Head of caudate nucleus (tissue), 42 donors: ENCODE results near the gene SLC35F6.
"Not testable (repeated sequence)": the region's sequence is repeated elsewhere in the genome, so short reads cannot be mapped to it uniquely, and the experiment has no call there.

Experiments
- DNase-seq, 42 donors: peaks; one replicate each; pipeline versions ENCODE4 v3.0.0 to v3.0.0-alpha.2; 2020 to 2021; ENCODE audit warnings: mixed read lengths in 7 of 42
- intact Hi-C: fragments of 100-400 bp; cut with DNase I; formaldehyde crosslinking; loops from one replicate; pipeline ENCODE4 v1.15.0; 2022

Gene SLC35F6

GRCh38 chr2:26752656-26753055 lies 11.4 kb upstream of the SLC35F6 start:
- DNase-seq: no peak
- intact Hi-C loops: no loop called here

GRCh38 chr2:26754539-26754938 lies 9.5 kb upstream of the SLC35F6 start:
- no peak for DNase-seq
- intact Hi-C loops: no loop called here

GRCh38 chr2:26754972-26755670 lies 9.0 kb upstream of the SLC35F6 start:
- intact Hi-C loops: no loop called here
- DNase-seq: no peak

- intact Hi-C loops: no loop called here
- DNase-seq: no peak
Observed at GRCh38 chr2:26756337-26756736, 7.7 kb upstream of the SLC35F6 start.

- DNase-seq: no peak
- intact Hi-C loops: no loop called here
Observed at GRCh38 chr2:26757873-26758789, 6.0 kb upstream of the SLC35F6 start.

- intact Hi-C loops: no loop called here
- no peak for DNase-seq
Observed at GRCh38 chr2:26758790-26759321, 5.2 kb upstream of the SLC35F6 start.

GRCh38 chr2:26759845-26760244 lies 4.2 kb upstream of the SLC35F6 start:
- no peak for DNase-seq
- intact Hi-C loops: no loop called here

GRCh38 chr2:26760991-26761390 lies 3.1 kb upstream of the SLC35F6 start:
- intact Hi-C loops, DNase-seq: not testable (repeated sequence)

- intact Hi-C loops: no loop called here
- no peak for DNase-seq
Observed at GRCh38 chr2:26763019-26763418, 1.1 kb upstream of the SLC35F6 start.

GRCh38 chr2:26764906-26765305 lies 822 bp downstream of the SLC35F6 start:
- intact Hi-C loops: no loop called here

GRCh38 chr2:26765475-26766200 lies 1.6 kb downstream of the SLC35F6 start:
- no peak for DNase-seq
- intact Hi-C loops: no loop called here

More at GRCh38 chr2:26764906-26765305, 822 bp downstream of the SLC35F6 start:
- no peak for DNase-seq

- DNase-seq: no peak
- intact Hi-C loops: no loop called here
Observed at GRCh38 chr2:26767129-26767528, 3.0 kb downstream of the SLC35F6 start.

- intact Hi-C loops: no loop called here
- DNase-seq: no peak
Observed at GRCh38 chr2:26767894-26768487, 3.9 kb downstream of the SLC35F6 start.

- no peak for DNase-seq
- intact Hi-C loops: no loop called here
Observed at GRCh38 chr2:26768759-26769088, 4.6 kb downstream of the SLC35F6 start.

- intact Hi-C loops: no loop called here
- DNase-seq: peak; percentile 21 to 83 (median 62)
Observed at GRCh38 chr2:26769089-26769761, 5.1 kb downstream of the SLC35F6 start.

- peak in 41 of 42 donors; percentile 17 to 90 (median 71) for DNase-seq
- intact Hi-C loops: no loop called here
Observed at GRCh38 chr2:26770986-26771586, 7.0 kb downstream of the SLC35F6 start.

GRCh38 chr2:26772064-26773001 lies 8.2 kb downstream of the SLC35F6 start:
- intact Hi-C loops: no loop called here
- DNase-seq: peak; percentile 49 to 91 (median 78)
